Activated gamma-delta T cell (primary cell): Measurements from ENCODE around the gene QSER1.
A peak's percentile ranks its signal among the peaks of the same experiment; 100 is the strongest.
"Not testable (repeated sequence)": the region's sequence is repeated elsewhere in the genome, so short reads cannot be mapped to it uniquely, and the experiment has no call there.

Experiments
- DNase-seq: peaks from one replicate; lab custom pipeline; 2025; lab: John Stamatoyannopoulos, UW
- total RNA-seq, 2 donors: gene quantifications; one replicate each; lab custom pipeline; 2026; lab: John Stamatoyannopoulos, UW

Gene QSER1
- total RNA-seq = 36.7 to 37.7 reads per million in 2 donors

- peak; percentile 70 for DNase-seq
Measured at GRCh38 chr11:32892355-32893092, at the start of gene QSER1. Gene QSER1 (plus strand): TSS chr11:32892811. CDS start chr11:32893126, 315 bp downstream.

DNA sequence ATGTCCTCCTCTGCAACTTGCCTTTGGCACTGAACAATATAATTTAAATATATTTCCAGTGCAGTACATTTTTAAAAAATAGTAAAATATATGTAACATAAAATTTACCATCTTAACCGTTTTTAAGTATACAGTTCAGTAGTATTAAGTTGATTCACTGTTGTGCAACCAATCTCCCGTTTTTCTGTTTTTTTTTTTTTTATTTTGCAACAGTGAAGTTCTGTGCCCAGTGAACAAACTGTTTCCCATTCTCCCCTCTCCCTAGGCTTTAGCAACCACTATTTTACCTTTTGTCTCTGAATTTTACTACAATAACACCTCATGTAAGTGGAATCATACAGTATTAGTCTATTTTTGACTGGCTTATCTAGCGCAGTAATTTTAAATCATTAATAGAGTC, 49.1 kb upstream of the QSER1 start:
- no peak for DNase-seq

- DNase-seq = no peak
Measured at GRCh38 chr11:32847511-32847910, 45.1 kb upstream of the QSER1 start.

DNA sequence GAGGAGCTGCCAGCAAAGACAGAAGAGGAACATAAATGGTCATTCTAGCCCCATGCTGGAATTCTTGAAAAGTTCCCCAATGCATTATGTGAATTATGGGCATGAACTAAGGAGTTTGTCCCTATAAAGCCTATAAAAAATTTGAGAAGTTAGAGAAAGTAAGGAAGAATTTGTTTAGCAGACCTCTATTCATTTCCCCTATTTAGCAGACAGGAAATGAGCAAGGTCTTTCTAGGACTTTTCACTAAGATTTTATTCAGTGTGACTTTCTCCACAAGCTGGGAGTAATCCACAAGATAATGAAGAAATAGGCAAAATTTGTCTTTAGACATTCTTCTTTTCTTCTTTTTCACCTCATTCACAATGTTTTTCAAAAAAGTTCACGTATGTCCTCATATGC, 42.9 kb upstream of the QSER1 start:
- no peak for DNase-seq

- DNase-seq = no peak
Measured at GRCh38 chr11:32851251-32851650, 41.4 kb upstream of the QSER1 start.

GRCh38 chr11:32852207-32852606, 40.4 kb upstream of the QSER1 start:
- no peak for DNase-seq

GRCh38 chr11:32855601-32856000, 37.0 kb upstream of the QSER1 start:
- no peak for DNase-seq

DNA sequence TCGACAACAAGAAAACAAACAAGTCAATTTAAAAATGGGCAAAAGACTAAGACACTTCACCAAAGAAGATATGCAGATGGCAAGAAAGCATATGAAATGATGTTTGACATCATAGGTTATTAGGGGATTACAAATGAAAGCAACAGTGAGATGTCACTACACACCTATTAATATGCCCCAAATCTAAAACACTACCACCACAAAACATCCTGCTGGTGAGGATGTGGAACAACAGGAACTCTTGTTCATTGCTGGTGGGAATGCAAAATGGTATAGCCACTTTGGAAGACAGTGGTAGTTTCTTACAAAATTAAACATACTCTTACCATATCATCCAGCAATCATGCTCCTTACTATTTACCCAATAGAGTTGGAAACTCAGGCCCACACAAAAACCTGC, 33.9 kb upstream of the QSER1 start:
- DNase-seq = no peak

- no peak for DNase-seq
Measured at GRCh38 chr11:32861850-32862577, 30.6 kb upstream of the QSER1 start.

- DNase-seq = no peak
Measured at GRCh38 chr11:32864555-32864954, 28.1 kb upstream of the QSER1 start.

DNA sequence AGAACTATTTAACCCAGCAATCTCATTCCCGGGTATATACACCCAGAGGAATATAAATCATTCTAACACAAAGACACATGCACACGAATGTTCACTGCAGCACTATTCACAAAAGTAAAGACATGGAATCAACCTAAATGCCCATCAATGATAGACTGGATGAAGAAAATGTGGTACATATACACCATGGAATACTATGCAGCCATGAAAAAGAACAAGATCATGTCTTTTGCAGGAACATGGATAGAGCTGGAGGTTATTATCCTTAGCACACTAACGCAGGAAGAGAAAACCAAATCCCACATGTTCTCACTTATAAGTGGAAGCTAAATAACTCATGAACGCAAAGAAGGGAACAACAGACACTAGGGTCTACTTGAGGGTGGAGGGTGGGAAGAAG, 23.9 kb upstream of the QSER1 start:
- not testable (repeated sequence) for DNase-seq

GRCh38 chr11:32870676-32871075, 21.9 kb upstream of the QSER1 start:
- DNase-seq = no peak

DNA sequence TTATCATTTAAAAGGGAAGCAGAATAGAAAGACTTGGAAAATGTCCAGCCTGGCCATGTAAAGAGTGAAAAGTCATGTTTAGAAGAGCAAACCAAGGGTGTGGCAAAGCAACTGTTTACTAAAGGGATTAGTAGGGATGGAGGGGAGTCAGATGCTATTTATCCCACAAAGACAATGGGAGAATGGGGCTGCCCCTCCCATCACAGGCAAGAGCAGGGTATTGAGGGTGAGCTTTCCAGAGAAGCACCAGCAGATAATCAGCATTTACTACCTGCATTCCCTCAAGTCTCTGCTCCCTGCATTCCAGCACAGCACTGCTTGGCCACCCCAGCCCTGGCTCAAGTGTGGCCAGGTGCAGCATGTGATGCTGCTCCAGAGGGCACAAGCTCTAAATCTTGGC, 18.5 kb upstream of the QSER1 start:
- no peak for DNase-seq

- no peak for DNase-seq
Measured at GRCh38 chr11:32881286-32881685, 11.3 kb upstream of the QSER1 start.

DNA sequence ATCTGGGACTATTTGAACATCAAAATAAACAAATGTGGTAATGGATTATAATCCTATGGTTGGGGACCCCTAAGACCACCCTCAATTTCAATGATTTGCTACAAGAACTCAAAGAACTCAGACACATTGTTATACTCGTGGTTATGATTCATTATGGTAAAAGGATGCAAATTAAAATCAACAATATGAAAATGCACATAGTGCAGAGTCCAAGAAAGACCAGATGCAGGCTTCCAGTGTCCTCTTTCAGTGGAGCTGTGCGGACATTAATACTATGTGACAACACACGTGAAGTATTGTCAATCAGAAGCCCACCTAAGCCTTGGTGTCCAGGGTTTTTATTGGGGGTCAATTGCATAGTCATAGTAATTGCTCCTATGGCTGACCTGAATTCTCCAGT, 9.2 kb upstream of the QSER1 start:
- no peak for DNase-seq

DNA sequence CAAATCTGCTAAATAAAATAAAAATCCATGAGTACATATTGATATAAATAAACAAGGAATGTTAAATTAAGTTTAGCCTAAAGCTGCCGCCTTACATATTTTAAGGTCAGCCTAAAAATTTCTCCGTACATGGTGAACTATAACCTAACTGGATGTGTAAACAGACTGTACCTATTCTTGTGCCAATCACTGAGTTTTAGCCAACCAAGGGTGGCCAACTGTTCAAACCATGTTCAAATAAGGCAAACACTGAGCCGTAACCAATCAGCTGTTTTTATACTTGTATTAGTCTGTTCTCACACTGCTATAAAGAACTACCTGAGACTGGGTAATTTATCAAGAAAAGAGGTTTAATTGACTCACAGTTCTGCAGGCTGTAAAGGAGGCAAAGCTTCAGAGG, 8.6 kb upstream of the QSER1 start:
- no peak for DNase-seq

GRCh38 chr11:32884770-32885384, 7.7 kb upstream of the QSER1 start:
- DNase-seq = no peak

- no peak for DNase-seq
Measured at GRCh38 chr11:32885556-32885955, 7.1 kb upstream of the QSER1 start.

DNA sequence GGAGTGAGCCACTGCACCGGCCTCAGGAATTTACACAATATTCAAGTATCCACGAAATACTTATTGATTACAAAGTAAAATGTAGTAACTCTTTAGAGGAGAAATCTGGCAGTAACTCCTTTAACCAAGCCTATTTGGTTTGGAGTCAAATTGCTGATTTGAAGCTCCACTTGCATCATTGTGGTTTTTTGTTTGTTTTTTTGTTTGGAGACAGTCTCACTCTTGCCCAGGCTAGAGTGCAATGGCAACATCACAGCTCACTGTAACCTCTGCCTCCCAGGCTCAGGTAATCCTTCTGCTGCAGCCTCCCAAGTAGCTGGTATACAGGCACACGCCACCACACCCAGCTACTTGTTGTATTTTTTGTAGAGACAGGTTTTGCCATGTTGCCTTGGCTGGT, 6.4 kb upstream of the QSER1 start:
- DNase-seq = no peak

GRCh38 chr11:32887707-32888383, 4.8 kb upstream of the QSER1 start:
- not testable (repeated sequence) for DNase-seq

- DNase-seq = not testable (repeated sequence)
Measured at GRCh38 chr11:32888384-32888710, 4.3 kb upstream of the QSER1 start.

DNA sequence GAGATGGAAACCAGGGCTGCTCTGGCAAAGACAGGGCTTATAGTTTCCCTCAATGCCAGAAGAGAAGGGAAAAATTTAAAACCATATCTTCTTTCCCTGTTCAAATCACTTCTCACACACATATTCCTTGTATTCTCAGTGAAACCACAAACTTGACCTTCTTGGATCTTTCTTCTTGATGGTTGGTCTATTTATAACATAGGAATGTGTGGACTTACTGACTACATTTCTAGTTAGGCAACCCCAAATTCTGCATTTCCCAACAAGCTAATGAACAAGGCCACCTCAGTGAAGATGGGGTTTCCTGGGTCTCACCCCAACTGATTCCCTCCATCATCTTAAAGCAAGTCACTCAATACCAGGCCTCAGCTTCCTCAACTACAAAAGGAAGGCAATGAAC, 3.8 kb upstream of the QSER1 start:
- no peak for DNase-seq
